HL-60 (cell line): ENCODE measurements around the gene TLL2.

Experiments
- GABPA ChIP-seq: IDR thresholded peaks from 2 replicates; pipeline ENCODE4 v1.6.1; 2012; ENCODE audit warnings: low read depth
- POLR2AphosphoS5 ChIP-seq: IDR thresholded peaks from 2 replicates; pipeline ENCODE4 v1.6.1; 2012; ENCODE audit warnings: low read depth
- SPI1 ChIP-seq: IDR thresholded peaks from 2 replicates; pipeline ENCODE4 v1.6.1; 2012; ENCODE audit warnings: low read depth, mild to moderate bottlenecking, borderline replicate concordance
- TF ChIP-seq, protein P1 (sequence below): IDR thresholded peaks from one replicate; pipeline ENCODE4 v1.5.1; 2011; ENCODE audit warnings: low read length, control low read depth, inconsistent platforms; ENCODE audit not compliant: insufficient read depth

DNA sequence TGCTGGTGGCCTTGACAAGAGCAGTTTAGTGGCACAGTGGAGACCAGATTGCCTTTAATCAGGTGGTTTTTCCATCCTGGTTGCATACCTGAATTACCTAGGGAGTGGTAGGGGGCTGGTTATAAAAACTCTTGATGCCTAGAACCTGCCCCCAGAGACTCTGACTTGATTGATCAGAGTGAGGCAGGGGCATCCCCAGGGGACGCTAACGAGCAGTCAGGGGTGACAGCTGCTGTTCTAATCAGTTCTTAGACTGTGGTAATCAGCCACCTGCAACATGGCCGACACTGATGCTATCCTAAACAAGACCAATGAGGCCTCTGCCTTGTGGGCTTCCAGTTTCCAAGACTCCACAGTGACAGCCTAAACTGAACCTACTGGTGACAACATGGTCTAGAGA, 153.0 kb downstream of the TLL2 start:
- TF ChIP-seq SPI1 (no peak), POLR2AphosphoS5 (no peak), GABPA (no peak)
- TF ChIP-seq, protein P1, sequence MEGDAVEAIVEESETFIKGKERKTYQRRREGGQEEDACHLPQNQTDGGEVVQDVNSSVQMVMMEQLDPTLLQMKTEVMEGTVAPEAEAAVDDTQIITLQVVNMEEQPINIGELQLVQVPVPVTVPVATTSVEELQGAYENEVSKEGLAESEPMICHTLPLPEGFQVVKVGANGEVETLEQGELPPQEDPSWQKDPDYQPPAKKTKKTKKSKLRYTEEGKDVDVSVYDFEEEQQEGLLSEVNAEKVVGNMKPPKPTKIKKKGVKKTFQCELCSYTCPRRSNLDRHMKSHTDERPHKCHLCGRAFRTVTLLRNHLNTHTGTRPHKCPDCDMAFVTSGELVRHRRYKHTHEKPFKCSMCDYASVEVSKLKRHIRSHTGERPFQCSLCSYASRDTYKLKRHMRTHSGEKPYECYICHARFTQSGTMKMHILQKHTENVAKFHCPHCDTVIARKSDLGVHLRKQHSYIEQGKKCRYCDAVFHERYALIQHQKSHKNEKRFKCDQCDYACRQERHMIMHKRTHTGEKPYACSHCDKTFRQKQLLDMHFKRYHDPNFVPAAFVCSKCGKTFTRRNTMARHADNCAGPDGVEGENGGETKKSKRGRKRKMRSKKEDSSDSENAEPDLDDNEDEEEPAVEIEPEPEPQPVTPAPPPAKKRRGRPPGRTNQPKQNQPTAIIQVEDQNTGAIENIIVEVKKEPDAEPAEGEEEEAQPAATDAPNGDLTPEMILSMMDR: no peak
